ENCODE data around the gene IGF1R.

IGF1R gene

DNA sequence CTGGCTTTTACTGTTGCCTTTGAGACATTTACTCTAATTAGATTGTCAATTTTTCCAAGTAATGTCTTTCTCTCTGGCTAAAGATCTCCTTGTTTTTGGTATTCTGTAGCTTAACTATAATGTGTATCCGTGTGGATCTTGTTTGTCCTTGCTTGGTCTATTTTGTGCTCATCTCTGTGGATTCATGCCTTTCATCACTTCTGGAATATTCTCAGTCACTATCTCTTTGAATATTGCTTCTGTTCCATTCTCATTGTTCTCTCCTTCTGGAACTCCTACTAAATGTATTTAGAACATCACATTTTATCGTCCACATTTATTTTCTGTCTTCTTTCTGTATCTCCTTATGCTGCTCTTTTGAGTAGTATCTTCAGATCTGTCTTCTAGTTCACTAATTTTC, 346.6 kb downstream of the IGF1R start:
- Histone ChIP-seq H3K27ac (replicated peaks) (no peak overlapping the region), H3K27me3 (ENCODE audit: insufficient read depth, poor library complexity, severe bottlenecking) (no peaks in the 10 kb centered on the region), H3K4me3 (replicated peaks; ENCODE audit: insufficient read depth, low read length) (no peak overlapping the region)
- TF ChIP-seq POLR2AphosphoS5 (IDR thresholded peaks at IDR 0.05; ENCODE audit: low read depth) (no peak), SPI1 (IDR thresholded peaks at IDR 0.05; ENCODE audit: borderline replicate concordance, low read depth) (no peak), GABPA (IDR thresholded peaks at IDR 0.05; ENCODE audit: low read depth) (no peak)
- TF ChIP-seq, protein P1, sequence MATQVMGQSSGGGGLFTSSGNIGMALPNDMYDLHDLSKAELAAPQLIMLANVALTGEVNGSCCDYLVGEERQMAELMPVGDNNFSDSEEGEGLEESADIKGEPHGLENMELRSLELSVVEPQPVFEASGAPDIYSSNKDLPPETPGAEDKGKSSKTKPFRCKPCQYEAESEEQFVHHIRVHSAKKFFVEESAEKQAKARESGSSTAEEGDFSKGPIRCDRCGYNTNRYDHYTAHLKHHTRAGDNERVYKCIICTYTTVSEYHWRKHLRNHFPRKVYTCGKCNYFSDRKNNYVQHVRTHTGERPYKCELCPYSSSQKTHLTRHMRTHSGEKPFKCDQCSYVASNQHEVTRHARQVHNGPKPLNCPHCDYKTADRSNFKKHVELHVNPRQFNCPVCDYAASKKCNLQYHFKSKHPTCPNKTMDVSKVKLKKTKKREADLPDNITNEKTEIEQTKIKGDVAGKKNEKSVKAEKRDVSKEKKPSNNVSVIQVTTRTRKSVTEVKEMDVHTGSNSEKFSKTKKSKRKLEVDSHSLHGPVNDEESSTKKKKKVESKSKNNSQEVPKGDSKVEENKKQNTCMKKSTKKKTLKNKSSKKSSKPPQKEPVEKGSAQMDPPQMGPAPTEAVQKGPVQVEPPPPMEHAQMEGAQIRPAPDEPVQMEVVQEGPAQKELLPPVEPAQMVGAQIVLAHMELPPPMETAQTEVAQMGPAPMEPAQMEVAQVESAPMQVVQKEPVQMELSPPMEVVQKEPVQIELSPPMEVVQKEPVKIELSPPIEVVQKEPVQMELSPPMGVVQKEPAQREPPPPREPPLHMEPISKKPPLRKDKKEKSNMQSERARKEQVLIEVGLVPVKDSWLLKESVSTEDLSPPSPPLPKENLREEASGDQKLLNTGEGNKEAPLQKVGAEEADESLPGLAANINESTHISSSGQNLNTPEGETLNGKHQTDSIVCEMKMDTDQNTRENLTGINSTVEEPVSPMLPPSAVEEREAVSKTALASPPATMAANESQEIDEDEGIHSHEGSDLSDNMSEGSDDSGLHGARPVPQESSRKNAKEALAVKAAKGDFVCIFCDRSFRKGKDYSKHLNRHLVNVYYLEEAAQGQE (IDR thresholded peaks at IDR 0.05; ENCODE audit: insufficient replicate concordance, low read depth) = no peak
- TF ChIP-seq, protein P2, sequence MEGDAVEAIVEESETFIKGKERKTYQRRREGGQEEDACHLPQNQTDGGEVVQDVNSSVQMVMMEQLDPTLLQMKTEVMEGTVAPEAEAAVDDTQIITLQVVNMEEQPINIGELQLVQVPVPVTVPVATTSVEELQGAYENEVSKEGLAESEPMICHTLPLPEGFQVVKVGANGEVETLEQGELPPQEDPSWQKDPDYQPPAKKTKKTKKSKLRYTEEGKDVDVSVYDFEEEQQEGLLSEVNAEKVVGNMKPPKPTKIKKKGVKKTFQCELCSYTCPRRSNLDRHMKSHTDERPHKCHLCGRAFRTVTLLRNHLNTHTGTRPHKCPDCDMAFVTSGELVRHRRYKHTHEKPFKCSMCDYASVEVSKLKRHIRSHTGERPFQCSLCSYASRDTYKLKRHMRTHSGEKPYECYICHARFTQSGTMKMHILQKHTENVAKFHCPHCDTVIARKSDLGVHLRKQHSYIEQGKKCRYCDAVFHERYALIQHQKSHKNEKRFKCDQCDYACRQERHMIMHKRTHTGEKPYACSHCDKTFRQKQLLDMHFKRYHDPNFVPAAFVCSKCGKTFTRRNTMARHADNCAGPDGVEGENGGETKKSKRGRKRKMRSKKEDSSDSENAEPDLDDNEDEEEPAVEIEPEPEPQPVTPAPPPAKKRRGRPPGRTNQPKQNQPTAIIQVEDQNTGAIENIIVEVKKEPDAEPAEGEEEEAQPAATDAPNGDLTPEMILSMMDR (IDR thresholded peaks at IDR 0.05; ENCODE audit: insufficient read depth, low read length) = no peak
- no peak for DNase-seq (ENCODE audit: low read depth in 1 of 2, low spot score in 1 of 2)

DNA sequence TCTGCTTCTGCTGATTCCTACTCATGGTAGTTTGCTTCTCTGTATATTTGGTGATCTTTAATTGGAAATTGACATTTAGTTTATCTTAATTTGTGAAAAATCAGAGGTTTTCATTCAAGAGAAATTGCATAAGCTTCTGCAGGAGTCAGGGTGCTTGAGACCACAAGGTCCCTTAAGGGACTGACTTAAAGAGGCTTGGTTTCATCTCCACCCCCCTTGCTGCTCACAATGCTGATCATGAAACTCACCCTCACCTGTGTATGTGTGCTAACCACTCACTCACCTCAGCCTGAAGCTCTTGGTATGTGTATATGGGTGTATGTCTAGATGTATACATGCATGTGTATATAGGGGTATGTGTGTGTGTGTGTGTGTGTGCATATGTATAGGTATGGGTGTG, 347.8 kb downstream of the IGF1R start:
- no peaks in the 10 kb centered on the region for H3K27me3 ChIP-seq (ENCODE audit: insufficient read depth, poor library complexity, severe bottlenecking)
- no peak for DNase-seq (ENCODE audit: low read depth in 1 of 2, low spot score in 1 of 2)
- TF ChIP-seq GABPA (IDR thresholded peaks at IDR 0.05; ENCODE audit: low read depth) (no peak), SPI1 (IDR thresholded peaks at IDR 0.05; ENCODE audit: borderline replicate concordance, low read depth) (no peak), POLR2AphosphoS5 (IDR thresholded peaks at IDR 0.05; ENCODE audit: low read depth) (no peak)
- TF ChIP-seq, protein P2 (IDR thresholded peaks at IDR 0.05; ENCODE audit: insufficient read depth, low read length) = no peak
- TF ChIP-seq, protein P1 (IDR thresholded peaks at IDR 0.05; ENCODE audit: insufficient replicate concordance, low read depth) = no peak
- no peak overlapping the region for H3K4me3 ChIP-seq (replicated peaks; ENCODE audit: insufficient read depth, low read length)
- H3K27ac ChIP-seq (replicated peaks) = no peak overlapping the region

DNA sequence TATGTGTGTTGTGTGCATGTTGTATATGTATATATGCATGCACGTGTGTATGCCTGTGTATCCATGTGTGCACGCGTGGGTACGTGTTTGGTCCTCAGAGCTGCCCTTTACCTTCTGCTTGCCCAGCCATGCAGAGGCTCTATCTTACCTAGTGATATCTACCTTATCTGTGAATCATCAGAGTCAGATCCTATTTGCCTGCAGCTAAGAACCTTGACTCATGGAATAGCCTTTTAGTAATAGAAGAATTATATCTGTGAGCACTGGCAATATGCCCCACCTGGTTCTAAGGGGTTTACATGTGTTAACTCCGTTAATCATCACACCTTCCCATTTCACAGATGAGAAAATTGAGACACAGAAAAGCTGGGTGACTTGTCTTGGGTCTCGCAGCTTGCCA, 348.3 kb downstream of the IGF1R start:
- Histone ChIP-seq H3K27ac (replicated peaks) (no peak overlapping the region), H3K4me3 (replicated peaks; ENCODE audit: insufficient read depth, low read length) (no peak overlapping the region), H3K27me3 (ENCODE audit: insufficient read depth, poor library complexity, severe bottlenecking) (no peaks in the 10 kb centered on the region)
- DNase-seq (ENCODE audit: low read depth in 1 of 2, low spot score in 1 of 2) = no peak
- TF ChIP-seq SPI1 (IDR thresholded peaks at IDR 0.05; ENCODE audit: borderline replicate concordance, low read depth) (no peak), GABPA (IDR thresholded peaks at IDR 0.05; ENCODE audit: low read depth) (no peak), POLR2AphosphoS5 (IDR thresholded peaks at IDR 0.05; ENCODE audit: low read depth) (no peak)
- TF ChIP-seq, protein P2 (IDR thresholded peaks at IDR 0.05; ENCODE audit: insufficient read depth, low read length) = no peak
- TF ChIP-seq, protein P1 (IDR thresholded peaks at IDR 0.05; ENCODE audit: insufficient replicate concordance, low read depth) = no peak
